GM15510 (cell line): ENCODE results near the gene LSR.

Source experiments
- POLR2A ChIP-seq: IDR thresholded peaks from 3 replicates; pipeline ENCODE4 v1.6.1; 2011; ENCODE audit warnings: borderline replicate concordance; ENCODE audit not compliant: insufficient read length; ENCODE audit errors: extremely low read depth

LSR gene

DNA sequence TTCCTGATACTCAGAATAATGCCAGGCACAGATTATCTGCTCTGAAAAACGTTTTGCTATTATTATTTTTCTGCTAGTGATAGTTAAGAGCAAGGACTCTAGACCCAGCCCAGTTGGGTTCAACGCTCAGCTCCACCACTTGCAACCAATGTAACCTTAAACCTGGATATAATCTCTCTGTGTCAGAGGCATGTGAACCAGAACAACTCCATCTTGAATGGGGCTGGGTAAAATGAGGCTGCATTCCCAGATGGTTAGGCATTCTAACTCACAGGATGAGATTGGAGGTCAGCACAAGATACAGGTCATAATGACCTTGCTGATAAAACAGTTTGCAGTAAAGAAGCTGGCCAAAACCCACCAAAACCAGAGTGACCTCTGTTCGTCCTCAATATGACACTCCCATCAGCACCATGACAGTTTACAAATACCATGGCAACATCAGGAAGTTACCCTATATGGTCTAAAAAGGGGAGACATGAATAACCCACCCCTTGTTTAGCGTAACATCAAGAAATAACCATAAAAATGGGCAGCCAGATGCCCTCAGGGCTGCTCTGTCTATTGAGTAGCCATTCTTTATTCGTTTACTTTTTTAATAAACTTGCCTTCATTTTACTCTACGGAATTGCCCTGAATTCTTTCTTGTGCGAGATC, 33.9 kb upstream of the LSR start:
- no peak for TF ChIP-seq POLR2A

DNA sequence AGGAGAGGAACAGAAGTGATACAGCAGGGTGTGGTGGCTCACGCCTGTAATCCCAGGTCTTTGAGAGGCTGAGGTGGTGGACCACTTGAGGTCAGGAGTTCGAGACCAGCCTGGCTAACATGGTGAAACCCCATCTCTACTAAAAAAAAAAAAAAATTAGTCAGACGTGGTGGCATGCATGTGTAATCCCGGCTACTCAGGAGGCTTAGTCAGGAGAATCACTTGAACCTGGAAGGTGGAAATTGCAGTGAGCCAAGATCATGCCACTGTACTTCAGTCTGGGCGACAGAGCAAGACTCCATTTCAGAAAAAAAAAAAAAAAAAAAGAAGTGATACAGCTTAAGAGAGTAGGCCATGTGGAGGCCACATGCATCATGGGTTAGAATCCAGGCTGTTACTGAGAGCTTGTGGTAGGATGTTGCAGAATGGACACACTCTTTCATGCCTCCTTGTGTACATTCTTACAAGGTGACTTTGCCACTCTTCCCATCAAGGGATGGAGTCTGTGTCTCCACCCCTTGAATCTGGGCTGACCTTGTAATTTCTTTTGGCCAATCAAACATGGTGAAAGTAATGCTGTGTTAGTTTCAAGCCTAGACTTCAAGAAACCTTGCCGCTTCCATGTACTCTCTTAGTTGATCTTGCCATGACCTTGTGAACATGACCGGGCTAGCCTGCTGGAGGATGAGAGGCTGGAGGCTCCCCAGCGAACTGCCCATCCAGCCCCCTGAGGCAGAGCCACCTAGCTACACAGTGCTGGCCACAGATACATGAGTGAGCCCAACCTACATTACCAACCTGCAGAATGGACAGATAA, 32.6 kb upstream of the LSR start:
- TF ChIP-seq POLR2A: no peak

GRCh38 chr19:35216833-35217648, 31.8 kb upstream of the LSR start:
- no peak for TF ChIP-seq POLR2A

DNA sequence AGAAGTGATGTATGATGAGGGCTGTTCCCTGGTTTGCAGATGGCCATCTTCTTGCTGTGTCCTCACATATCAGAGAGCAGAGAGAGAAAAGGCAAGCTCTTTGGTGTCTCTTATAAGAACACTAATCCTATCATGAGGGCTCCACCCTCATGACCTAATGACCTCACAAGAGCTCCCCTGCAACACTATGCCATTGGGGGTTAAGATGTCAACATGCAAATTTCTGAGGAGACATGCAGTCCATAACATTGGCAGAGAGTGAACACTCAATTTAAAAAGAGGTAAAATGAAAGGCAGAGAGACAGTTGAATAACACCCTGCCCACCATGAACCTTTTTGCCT, 31.2 kb upstream of the LSR start:
- no peak for TF ChIP-seq POLR2A

DNA sequence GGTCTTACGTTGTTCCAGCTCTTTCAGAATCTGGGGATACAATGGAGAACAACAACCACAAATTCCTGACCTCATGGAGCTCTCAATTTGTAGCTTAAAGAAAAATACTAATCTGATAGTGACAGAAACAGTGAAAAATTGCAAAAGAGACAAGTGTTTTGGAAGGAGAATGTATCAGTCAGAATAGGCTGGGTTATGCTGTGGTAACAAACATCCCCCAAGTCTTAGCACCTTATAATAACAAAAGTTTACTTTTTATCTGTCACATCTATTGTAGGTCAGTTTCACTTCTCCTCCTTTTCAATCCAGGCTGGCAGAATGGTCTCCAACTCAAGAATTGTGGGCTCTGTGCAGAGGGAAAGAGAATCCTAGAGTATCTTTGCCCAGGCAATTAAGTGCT, 29.8 kb upstream of the LSR start:
- TF ChIP-seq POLR2A: no peak

DNA sequence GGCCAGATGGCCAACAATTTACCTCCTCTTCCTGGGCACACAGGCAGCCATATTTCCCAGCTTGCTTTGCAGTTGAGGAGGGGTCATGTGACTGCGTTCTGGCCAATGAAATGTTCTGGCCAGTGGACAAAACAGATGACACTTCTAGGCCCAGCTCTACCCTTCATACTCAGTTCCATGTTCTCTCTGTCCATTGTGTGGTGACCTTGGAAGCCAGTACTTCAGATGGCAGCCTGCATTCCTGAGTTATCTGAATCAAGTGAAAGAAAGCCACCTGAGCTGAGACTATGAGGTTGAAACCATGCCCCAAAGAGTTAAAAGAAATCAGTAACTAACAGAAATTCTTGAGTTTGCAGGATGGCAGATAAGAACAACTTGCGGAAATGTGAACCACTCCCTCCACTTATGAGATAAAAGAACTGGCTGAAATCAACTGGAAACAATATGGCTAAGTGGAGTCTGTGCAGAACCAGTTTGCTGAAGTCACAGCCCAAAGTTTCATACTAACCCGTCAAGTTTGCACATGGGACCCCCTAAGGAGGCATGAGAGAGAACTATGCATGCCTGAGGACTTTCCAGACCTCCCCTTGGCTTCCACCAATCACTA, 28.4 kb upstream of the LSR start:
- TF ChIP-seq POLR2A: no peak

DNA sequence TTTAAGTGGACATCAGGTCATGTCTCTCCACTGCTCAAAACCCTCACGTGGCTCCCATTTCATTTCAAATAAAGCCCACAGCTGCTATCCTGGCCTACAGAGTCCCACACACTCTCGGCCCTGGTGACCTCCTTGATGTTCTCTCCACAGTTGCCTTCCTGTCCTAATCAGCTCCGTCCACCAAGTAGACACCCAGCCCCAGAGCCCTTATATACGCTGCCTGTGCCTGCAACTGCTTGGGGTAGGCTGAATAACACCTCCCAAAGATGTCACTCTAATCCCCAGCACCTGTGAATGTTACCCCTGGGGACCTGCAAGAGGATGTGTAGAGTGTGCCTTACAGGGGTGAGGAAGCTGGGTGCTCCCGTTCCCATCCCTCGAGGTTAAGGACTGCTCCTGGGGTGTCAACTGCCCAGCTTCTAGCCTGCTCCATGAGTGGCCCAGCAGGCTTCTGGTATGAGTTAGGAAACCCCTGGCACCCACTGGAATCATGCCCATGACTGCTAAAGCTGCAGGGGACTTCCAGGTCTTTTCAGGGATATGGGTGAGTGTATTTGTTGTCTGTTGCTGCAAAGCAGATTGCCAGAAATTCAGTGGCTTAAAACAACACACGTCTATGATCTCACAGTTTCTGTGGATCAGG, 26.3 kb upstream of the LSR start:
- TF ChIP-seq POLR2A: no peak

- TF ChIP-seq POLR2A: no peak
Measured at GRCh38 chr19:35223084-35223790, 25.6 kb upstream of the LSR start.

DNA sequence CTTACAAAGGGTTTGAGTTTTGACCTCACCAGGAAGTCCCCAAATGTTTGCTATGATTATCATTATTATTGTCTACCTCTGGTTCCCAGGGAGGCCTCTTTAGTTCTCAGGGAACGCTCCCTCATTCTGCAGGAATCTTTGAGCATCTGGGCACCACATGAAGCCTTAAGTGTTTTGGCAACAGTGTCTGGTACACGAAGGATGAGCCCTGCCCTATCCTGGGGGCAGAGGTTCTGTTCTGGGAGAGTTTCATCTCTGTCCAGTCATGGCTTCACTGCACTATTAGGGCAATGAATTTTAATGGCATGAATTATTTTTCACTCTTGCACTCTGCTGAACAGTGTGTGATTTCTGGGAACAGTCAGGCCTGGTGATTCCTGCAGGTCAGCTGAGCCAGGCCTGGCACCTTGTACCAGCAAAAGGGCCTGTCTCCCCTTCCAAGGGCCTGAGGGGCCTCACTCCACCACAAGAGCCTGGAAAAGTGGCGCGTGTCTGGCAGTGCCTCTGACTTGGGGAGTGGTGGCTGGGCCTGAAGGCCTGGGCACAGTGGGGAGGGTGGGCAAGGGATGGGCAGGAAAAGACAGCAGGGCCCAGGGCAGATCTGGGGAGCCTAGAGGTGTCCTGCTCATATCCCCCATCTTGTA, 24.8 kb upstream of the LSR start:
- no peak for TF ChIP-seq POLR2A

- no peak for TF ChIP-seq POLR2A
Measured at GRCh38 chr19:35224681-35225571, 23.9 kb upstream of the LSR start.

DNA sequence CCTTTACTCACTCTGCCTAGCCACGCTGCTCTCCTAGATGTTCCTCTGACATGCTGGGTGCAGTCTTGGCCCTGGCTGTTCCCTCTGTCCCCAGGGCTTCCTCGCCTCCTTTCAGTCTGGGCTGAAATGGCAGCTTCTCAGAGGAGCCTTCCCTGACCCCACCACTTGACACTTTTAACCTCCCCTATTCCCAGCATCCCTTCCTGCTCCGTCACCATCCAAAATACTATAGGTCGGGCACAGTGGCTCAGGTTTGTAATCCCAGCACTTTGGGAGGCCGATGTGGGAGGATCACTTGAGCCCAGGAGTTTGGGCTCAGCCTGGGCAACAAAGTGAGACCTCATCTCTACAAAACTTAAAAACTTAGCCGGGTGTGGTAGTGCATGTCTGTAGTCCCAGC, 22.9 kb upstream of the LSR start:
- TF ChIP-seq POLR2A: no peak

GRCh38 chr19:35226748-35227147, 22.1 kb upstream of the LSR start:
- no peak for TF ChIP-seq POLR2A
